WTC11 (cell line): ENCODE measurements around the gene ENTREP1. TPM values are rescaled to one million over a fixed set of nuclear protein-coding genes. Genes with fewer than 3 reads are reported as not detected.
A peak's percentile ranks its signal among the peaks of the same experiment; 100 is the strongest.

Experiments used
- ATAC-seq: fragments of 200-7000 bp; cut with Tn5 transposase; 2 replicates; pipeline ENCODE4 v1.10.0; 2021; ENCODE audit warnings: mild to moderate bottlenecking, moderate library complexity
- CTCF ChIA-PET: fragments of 300-600 bp; sonication (Branson Sonifier 250); formaldehyde crosslinking; loops from one replicate; lab custom pipeline; 2021; ENCODE audit warnings: antibody characterized with exemption; lab: Charles Lee
- POLR2A ChIA-PET: fragments of 350-600 bp; sonication (Branson Sonifier 250); formaldehyde crosslinking; loops from one replicate; lab custom pipeline; 2021; ENCODE audit warnings: antibody characterized with exemption; lab: Charles Lee
- DNase-seq: peaks from one replicate; pipeline ENCODE4 v3.0.0; 2021; ENCODE audit warnings: low spot score
- H3K27ac Mint-ChIP-seq: 2 replicates; pipeline ENCODE4 v1.8.0; 2021; ENCODE audit warnings: mixed read lengths
- H3K27me3 Mint-ChIP-seq: 2 replicates; pipeline ENCODE4 v1.8.0; 2021; ENCODE audit warnings: low read depth, mild to moderate bottlenecking, moderate library complexity, mixed read lengths
- H3K36me3 Mint-ChIP-seq: 2 replicates; pipeline ENCODE4 v1.8.0; 2021; ENCODE audit warnings: mixed read lengths
- H3K4me1 Mint-ChIP-seq: 2 replicates; pipeline ENCODE4 v1.8.0; 2022; ENCODE audit warnings: mixed read lengths
- H3K4me3 Mint-ChIP-seq: 2 replicates; pipeline ENCODE4 v1.8.0; 2021; ENCODE audit warnings: mild to moderate bottlenecking, moderate library complexity, mixed read lengths
- H3K9me3 Mint-ChIP-seq: 2 replicates; pipeline ENCODE4 v1.8.0; 2021; ENCODE audit warnings: mixed read lengths
- GTF2I ChIP-seq: fragments of 250-450 bp; sonication (Bioruptor Pico); conservative IDR thresholded peaks from 2 replicates; pipeline ENCODE4 v1.4.0; 2021; ENCODE audit warnings: mild to moderate bottlenecking
- NR2C2 ChIP-seq: sonication (generic); formaldehyde crosslinking; IDR thresholded peaks from 2 replicates; pipeline ENCODE4 v1.8.0; 2022; ENCODE audit warnings: mild to moderate bottlenecking, missing genetic modification reagents
- SP1 ChIP-seq: sonication (generic); formaldehyde crosslinking; conservative IDR thresholded peaks from 2 replicates; pipeline ENCODE4 v1.8.1; 2022; ENCODE audit warnings: missing genetic modification reagents
- TEAD1 ChIP-seq: sonication (generic); formaldehyde crosslinking; IDR thresholded peaks from 2 replicates; pipeline ENCODE4 v1.8.0; 2022; ENCODE audit warnings: mild to moderate bottlenecking, missing genetic modification reagents
- ZNF121 ChIP-seq: sonication (generic); formaldehyde crosslinking; IDR thresholded peaks from 2 replicates; pipeline ENCODE4 v1.8.0; 2023; ENCODE audit warnings: missing genetic modification reagents
- total RNA-seq: library from RNA; stranded (reverse); gene quantifications from 3 replicates; pipeline ENCODE4 v1.2.3, GENCODE V29; 2021
- TF ChIP-seq, protein P1 (sequence below): sonication (generic); formaldehyde crosslinking; IDR thresholded peaks from 2 replicates; pipeline ENCODE4 v1.8.0; 2022; ENCODE audit warnings: mild to moderate bottlenecking, missing genetic modification reagents
- TF ChIP-seq, protein P2 (sequence below): sonication (generic); formaldehyde crosslinking; IDR thresholded peaks from 2 replicates; pipeline ENCODE4 v1.8.1; 2023; ENCODE audit warnings: mild to moderate bottlenecking, missing genetic modification reagents, moderate library complexity
- TF ChIP-seq, protein P3 (sequence below): sonication (generic); formaldehyde crosslinking; IDR thresholded peaks from 2 replicates; pipeline ENCODE4 v1.8.1; 2022; ENCODE audit warnings: missing genetic modification reagents, borderline replicate concordance
- TF ChIP-seq, protein P4 (sequence below): fragments of 250-450 bp; sonication (Bioruptor Pico); IDR thresholded peaks from 2 replicates; pipeline ENCODE4 v1.8.0; 2021; ENCODE audit warnings: mild to moderate bottlenecking
- TF ChIP-seq, protein P5 (sequence below): sonication (generic); formaldehyde crosslinking; IDR thresholded peaks from 2 replicates; pipeline ENCODE4 v1.8.1; 2023; ENCODE audit warnings: mild to moderate bottlenecking, missing genetic modification reagents
- TF ChIP-seq, protein P6 (sequence below): sonication (generic); formaldehyde crosslinking; IDR thresholded peaks from 2 replicates; pipeline ENCODE4 v1.8.1; 2022; ENCODE audit warnings: low read depth, mild to moderate bottlenecking, moderate library complexity, missing genetic modification reagents, borderline replicate concordance
- TF ChIP-seq, protein P7 (sequence below): sonication (generic); formaldehyde crosslinking; IDR thresholded peaks from 2 replicates; pipeline ENCODE4 v1.8.0; 2022; ENCODE audit warnings: mild to moderate bottlenecking, missing genetic modification reagents
- TF ChIP-seq, protein P8 (sequence below): sonication (generic); formaldehyde crosslinking; IDR thresholded peaks from 2 replicates; pipeline ENCODE4 v1.8.0; 2023; ENCODE audit warnings: missing genetic modification reagents, mild to moderate bottlenecking, borderline replicate concordance

The ENTREP1 gene
- total RNA-seq, 1 experiment from 2014 or later, result 22.4 TPM

DNA sequence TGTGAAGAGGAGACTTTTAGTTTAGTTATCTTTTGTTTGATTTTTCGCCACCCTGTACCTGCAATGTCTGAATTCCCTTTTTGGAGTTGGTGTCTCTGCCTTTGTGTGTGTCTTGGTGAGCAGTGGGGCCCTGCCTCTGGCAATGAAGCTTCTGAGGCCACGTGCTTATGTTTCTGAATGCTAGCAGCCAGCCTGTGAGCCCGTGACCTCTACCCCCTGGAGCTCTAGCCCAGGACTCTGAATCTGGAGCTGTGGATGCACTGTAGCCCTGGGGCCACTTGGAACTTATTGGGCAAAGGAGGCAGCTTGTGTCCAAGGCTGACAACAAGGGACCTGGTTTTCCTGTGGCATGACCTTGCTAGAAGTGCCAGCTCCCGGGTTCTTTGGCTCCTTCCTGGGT, 19.4 kb downstream of the ENTREP1 start:
- POLR2A ChIA-PET, result no interaction called here
- Mint-ChIP-seq H3K27ac (no peak overlapping the region), H3K4me3 (no peak overlapping the region), H3K4me1 (peaks cover 55% of the 10 kb centered on the region), H3K9me3 (peaks cover 4% of the 10 kb centered on the region), H3K27me3 (no peaks in the 10 kb centered on the region), H3K36me3 (peaks cover 13% of the 10 kb centered on the region)
- TF ChIP-seq, protein P1, sequence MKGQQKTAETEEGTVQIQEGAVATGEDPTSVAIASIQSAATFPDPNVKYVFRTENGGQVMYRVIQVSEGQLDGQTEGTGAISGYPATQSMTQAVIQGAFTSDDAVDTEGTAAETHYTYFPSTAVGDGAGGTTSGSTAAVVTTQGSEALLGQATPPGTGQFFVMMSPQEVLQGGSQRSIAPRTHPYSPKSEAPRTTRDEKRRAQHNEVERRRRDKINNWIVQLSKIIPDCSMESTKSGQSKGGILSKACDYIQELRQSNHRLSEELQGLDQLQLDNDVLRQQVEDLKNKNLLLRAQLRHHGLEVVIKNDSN (CRISPR knock-in tag), result no peak
- TF ChIP-seq, protein P2, sequence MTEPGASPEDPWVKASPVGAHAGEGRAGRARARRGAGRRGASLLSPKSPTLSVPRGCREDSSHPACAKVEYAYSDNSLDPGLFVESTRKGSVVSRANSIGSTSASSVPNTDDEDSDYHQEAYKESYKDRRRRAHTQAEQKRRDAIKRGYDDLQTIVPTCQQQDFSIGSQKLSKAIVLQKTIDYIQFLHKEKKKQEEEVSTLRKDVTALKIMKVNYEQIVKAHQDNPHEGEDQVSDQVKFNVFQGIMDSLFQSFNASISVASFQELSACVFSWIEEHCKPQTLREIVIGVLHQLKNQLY (CRISPR knock-in tag), result no peak
- TF ChIP-seq, protein P3, sequence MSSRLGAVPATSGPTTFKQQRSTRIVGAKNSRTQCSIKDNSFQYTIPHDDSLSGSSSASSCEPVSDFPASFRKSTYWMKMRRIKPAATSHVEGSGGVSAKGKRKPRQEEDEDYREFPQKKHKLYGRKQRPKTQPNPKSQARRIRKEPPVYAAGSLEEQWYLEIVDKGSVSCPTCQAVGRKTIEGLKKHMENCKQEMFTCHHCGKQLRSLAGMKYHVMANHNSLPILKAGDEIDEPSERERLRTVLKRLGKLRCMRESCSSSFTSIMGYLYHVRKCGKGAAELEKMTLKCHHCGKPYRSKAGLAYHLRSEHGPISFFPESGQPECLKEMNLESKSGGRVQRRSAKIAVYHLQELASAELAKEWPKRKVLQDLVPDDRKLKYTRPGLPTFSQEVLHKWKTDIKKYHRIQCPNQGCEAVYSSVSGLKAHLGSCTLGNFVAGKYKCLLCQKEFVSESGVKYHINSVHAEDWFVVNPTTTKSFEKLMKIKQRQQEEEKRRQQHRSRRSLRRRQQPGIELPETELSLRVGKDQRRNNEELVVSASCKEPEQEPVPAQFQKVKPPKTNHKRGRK (CRISPR knock-in tag), result no peak
- TF ChIP-seq, protein P4, sequence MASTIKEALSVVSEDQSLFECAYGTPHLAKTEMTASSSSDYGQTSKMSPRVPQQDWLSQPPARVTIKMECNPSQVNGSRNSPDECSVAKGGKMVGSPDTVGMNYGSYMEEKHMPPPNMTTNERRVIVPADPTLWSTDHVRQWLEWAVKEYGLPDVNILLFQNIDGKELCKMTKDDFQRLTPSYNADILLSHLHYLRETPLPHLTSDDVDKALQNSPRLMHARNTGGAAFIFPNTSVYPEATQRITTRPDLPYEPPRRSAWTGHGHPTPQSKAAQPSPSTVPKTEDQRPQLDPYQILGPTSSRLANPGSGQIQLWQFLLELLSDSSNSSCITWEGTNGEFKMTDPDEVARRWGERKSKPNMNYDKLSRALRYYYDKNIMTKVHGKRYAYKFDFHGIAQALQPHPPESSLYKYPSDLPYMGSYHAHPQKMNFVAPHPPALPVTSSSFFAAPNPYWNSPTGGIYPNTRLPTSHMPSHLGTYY (CRISPR knock-in tag), result no peak
- TF ChIP-seq NR2C2 (no peak), GTF2I (CRISPR knock-in tag) (no peak), SP1 (CRISPR knock-in tag) (no peak), TEAD1 (CRISPR knock-in tag) (no peak), ZNF121 (CRISPR knock-in tag) (no peak)
- TF ChIP-seq, protein P5, sequence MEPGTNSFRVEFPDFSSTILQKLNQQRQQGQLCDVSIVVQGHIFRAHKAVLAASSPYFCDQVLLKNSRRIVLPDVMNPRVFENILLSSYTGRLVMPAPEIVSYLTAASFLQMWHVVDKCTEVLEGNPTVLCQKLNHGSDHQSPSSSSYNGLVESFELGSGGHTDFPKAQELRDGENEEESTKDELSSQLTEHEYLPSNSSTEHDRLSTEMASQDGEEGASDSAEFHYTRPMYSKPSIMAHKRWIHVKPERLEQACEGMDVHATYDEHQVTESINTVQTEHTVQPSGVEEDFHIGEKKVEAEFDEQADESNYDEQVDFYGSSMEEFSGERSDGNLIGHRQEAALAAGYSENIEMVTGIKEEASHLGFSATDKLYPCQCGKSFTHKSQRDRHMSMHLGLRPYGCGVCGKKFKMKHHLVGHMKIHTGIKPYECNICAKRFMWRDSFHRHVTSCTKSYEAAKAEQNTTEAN (CRISPR knock-in tag), result no peak
- TF ChIP-seq, protein P6, sequence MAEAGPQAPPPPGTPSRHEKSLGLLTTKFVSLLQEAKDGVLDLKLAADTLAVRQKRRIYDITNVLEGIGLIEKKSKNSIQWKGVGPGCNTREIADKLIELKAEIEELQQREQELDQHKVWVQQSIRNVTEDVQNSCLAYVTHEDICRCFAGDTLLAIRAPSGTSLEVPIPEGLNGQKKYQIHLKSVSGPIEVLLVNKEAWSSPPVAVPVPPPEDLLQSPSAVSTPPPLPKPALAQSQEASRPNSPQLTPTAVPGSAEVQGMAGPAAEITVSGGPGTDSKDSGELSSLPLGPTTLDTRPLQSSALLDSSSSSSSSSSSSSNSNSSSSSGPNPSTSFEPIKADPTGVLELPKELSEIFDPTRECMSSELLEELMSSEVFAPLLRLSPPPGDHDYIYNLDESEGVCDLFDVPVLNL (CRISPR knock-in tag), result no peak
- TF ChIP-seq, protein P7, sequence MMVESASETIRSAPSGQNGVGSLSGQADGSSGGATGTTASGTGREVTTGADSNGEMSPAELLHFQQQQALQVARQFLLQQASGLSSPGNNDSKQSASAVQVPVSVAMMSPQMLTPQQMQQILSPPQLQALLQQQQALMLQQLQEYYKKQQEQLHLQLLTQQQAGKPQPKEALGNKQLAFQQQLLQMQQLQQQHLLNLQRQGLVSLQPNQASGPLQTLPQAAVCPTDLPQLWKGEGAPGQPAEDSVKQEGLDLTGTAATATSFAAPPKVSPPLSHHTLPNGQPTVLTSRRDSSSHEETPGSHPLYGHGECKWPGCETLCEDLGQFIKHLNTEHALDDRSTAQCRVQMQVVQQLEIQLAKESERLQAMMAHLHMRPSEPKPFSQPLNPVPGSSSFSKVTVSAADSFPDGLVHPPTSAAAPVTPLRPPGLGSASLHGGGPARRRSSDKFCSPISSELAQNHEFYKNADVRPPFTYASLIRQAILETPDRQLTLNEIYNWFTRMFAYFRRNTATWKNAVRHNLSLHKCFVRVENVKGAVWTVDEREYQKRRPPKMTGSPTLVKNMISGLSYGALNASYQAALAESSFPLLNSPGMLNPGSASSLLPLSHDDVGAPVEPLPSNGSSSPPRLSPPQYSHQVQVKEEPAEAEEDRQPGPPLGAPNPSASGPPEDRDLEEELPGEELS (CRISPR knock-in tag), result no peak
- TF ChIP-seq, protein P8, sequence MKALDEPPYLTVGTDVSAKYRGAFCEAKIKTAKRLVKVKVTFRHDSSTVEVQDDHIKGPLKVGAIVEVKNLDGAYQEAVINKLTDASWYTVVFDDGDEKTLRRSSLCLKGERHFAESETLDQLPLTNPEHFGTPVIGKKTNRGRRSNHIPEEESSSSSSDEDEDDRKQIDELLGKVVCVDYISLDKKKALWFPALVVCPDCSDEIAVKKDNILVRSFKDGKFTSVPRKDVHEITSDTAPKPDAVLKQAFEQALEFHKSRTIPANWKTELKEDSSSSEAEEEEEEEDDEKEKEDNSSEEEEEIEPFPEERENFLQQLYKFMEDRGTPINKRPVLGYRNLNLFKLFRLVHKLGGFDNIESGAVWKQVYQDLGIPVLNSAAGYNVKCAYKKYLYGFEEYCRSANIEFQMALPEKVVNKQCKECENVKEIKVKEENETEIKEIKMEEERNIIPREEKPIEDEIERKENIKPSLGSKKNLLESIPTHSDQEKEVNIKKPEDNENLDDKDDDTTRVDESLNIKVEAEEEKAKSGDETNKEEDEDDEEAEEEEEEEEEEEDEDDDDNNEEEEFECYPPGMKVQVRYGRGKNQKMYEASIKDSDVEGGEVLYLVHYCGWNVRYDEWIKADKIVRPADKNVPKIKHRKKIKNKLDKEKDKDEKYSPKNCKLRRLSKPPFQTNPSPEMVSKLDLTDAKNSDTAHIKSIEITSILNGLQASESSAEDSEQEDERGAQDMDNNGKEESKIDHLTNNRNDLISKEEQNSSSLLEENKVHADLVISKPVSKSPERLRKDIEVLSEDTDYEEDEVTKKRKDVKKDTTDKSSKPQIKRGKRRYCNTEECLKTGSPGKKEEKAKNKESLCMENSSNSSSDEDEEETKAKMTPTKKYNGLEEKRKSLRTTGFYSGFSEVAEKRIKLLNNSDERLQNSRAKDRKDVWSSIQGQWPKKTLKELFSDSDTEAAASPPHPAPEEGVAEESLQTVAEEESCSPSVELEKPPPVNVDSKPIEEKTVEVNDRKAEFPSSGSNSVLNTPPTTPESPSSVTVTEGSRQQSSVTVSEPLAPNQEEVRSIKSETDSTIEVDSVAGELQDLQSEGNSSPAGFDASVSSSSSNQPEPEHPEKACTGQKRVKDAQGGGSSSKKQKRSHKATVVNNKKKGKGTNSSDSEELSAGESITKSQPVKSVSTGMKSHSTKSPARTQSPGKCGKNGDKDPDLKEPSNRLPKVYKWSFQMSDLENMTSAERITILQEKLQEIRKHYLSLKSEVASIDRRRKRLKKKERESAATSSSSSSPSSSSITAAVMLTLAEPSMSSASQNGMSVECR (CRISPR knock-in tag), result no peak
- CTCF ChIA-PET, result interaction anchor here (2.8 kb wide), 1 partner anchor 10 kb away, joined by 11 read pairs; no protein-coding TSS in a partner anchor
- DNase-seq (peak; percentile 16), ATAC-seq (no peak)
